B cell (primary cell): ENCODE measurements around the gene AOAH. TPM values are rescaled to one million over a fixed set of nuclear protein-coding genes. Genes with fewer than 3 reads are reported as not detected.

ENCODE experiments used
- ATAC-seq: fragments of 200-7000 bp; cut with Tn5 transposase; one replicate; pipeline ENCODE4 v1.10.0; 2021; ENCODE audit warnings: low read depth, mild to moderate bottlenecking, moderate number of reproducible peaks, moderate library complexity
- CTCF ChIA-PET: fragments of 350-600 bp; sonication (Branson Sonifier 250); formaldehyde crosslinking; loops from one replicate; lab custom pipeline; 2021; ENCODE audit warnings: antibody characterized with exemption, inconsistent platforms; lab: Charles Lee
- POLR2A ChIA-PET: fragments of 350-600 bp; sonication (Branson Sonifier 250); formaldehyde crosslinking; loops from one replicate; lab custom pipeline; 2021; ENCODE audit warnings: antibody characterized with exemption; lab: Charles Lee
- DNase-seq: peaks from one replicate; pipeline ENCODE4 v3.0.0; 2013
- H2AFZ ChIP-seq: 2 replicates; pipeline ENCODE4 v1.6.1; 2012; ENCODE audit warnings: mild to moderate bottlenecking, low read depth, low read length; ENCODE audit not compliant: insufficient read depth, poor library complexity, severe bottlenecking
- H3K27ac ChIP-seq, 2 donors: 1 replicate in 1 of 2; 2 replicates in 1 of 2; pipeline ENCODE4 v1.5.1; 2012 to 2013; ENCODE audit warnings: low read length in 2 of 2, mild to moderate bottlenecking in 2 of 2, moderate library complexity in 1 of 2
- H3K27me3 ChIP-seq, 4 experiments: fragments of 200-600 bp in 1 of 4; sonication (generic) in 1 of 4; replicated peaks in 1 of 4; 1 replicate in 2 of 4; 2 replicates in 2 of 4; pipeline versions ENCODE4 v1.6.1 to v1.7.0; 2013 to 2016; ENCODE audit warnings: low read length in 3 of 4, mild to moderate bottlenecking in 2 of 4, mixed read lengths in 1 of 4, moderate library complexity in 1 of 4; ENCODE audit not compliant: insufficient read depth in 4 of 4, control insufficient read depth in 3 of 4; ENCODE audit errors: control extremely low read depth in 1 of 4
- H3K36me3 ChIP-seq, 2 experiments: replicated peaks in 1 of 2; 1 replicate in 1 of 2; 2 replicates in 1 of 2; pipeline versions ENCODE4 v1.6.1 to v1.7.1; 2013; ENCODE audit warnings: low read length in 1 of 2; ENCODE audit not compliant: insufficient read depth in 2 of 2, control insufficient read depth in 1 of 2; ENCODE audit errors: control extremely low read depth in 1 of 2, extremely low read depth in 1 of 2
- H3K4me1 ChIP-seq, 2 donors: fragments of 200-600 bp in 1 of 2; sonication (generic) in 1 of 2; 1 replicate in 1 of 2; 2 replicates in 1 of 2; pipeline versions ENCODE4 v1.5.1 to v1.6.1; 2013 to 2017; ENCODE audit warnings: low read length in 2 of 2; ENCODE audit not compliant: control insufficient read depth in 2 of 2, insufficient read depth in 2 of 2
- H3K4me2 ChIP-seq: replicated peaks from 2 replicates; pipeline ENCODE3; 2012; ENCODE audit warnings: mild to moderate bottlenecking, low read depth, low read length; ENCODE audit not compliant: poor library complexity, severe bottlenecking
- H3K4me3 ChIP-seq, 5 experiments: fragments of 200-600 bp in 1 of 5; sonication (generic) in 1 of 5; 1 replicate in 3 of 5; 2 replicates in 2 of 5; pipeline versions ENCODE4 v1.5.1 to v1.7.0; 2011 to 2016; ENCODE audit warnings: low read length in 4 of 5, mild to moderate bottlenecking in 4 of 5, low read depth in 2 of 5, control low read depth in 1 of 5, moderate library complexity in 1 of 5; ENCODE audit not compliant: insufficient read depth in 1 of 5; ENCODE audit errors: control extremely low read depth in 1 of 5, extremely low read depth in 1 of 5
- H3K79me2 ChIP-seq: fragments of 200-600 bp; sonication (generic); one replicate; pipeline ENCODE4 v1.6.0; 2016; ENCODE audit warnings: low read length; ENCODE audit not compliant: control insufficient read depth, insufficient read depth
- H3K9ac ChIP-seq: fragments of 200-600 bp; sonication (generic); 2 replicates; pipeline ENCODE4 v1.6.1; 2017; ENCODE audit warnings: mild to moderate bottlenecking, low read length, moderate library complexity
- H3K9me3 ChIP-seq, 3 donors: one replicate each; pipeline versions ENCODE4 v1.6.1 to v1.7.1; 2013; ENCODE audit warnings: low read length in 2 of 3; ENCODE audit not compliant: control insufficient read depth in 2 of 3, insufficient read depth in 1 of 3; ENCODE audit errors: control extremely low read depth in 1 of 3
- H4K20me1 ChIP-seq: 2 replicates; pipeline ENCODE4 v1.6.0; 2012; ENCODE audit warnings: mild to moderate bottlenecking, low read length; ENCODE audit not compliant: insufficient read depth, control insufficient read depth, poor library complexity, severe bottlenecking
- H3K27ac Mint-ChIP-seq: one replicate; pipeline ENCODE4 v1.8.0; 2021; ENCODE audit warnings: mixed read lengths
- H3K27me3 Mint-ChIP-seq: one replicate; pipeline ENCODE4 v1.8.0; 2021; ENCODE audit warnings: mixed read lengths
- H3K4me1 Mint-ChIP-seq: one replicate; pipeline ENCODE4 v1.8.0; 2021; ENCODE audit warnings: mixed read lengths
- H3K4me3 Mint-ChIP-seq: one replicate; pipeline ENCODE4 v1.8.0; 2021; ENCODE audit warnings: mixed read lengths
- H3K9me3 Mint-ChIP-seq: one replicate; pipeline ENCODE4 v1.8.0; 2022; ENCODE audit warnings: mixed read lengths; ENCODE audit not compliant: insufficient read depth
- EZH2 ChIP-seq: IDR thresholded peaks from 2 replicates; pipeline ENCODE4 v1.6.1; 2012; ENCODE audit warnings: borderline replicate concordance, low read depth, mild to moderate bottlenecking, moderate library complexity, low read length; ENCODE audit not compliant: insufficient read depth, poor library complexity, severe bottlenecking
- WGBS: methylation state at CpG from one replicate; pipeline ENCODE4 v1.1.5; 2013; ENCODE audit warnings: missing lambda C conversion rate; ENCODE audit not compliant: insufficient coverage; 5-methylcytosine and 5-hydroxymethylcytosine counted together
- intact Hi-C: fragments of 100-400 bp; cut with micrococcal nuclease; formaldehyde crosslinking; loops from one replicate; pipeline ENCODE4 v1.10.0; 2022
- polyA plus RNA-seq: library from polyadenylated mRNA; depleted of rRNA; stranded (reverse); fragments of >200 nt; gene quantifications from 2 replicates; pipeline ENCODE4 v1.2.3, GENCODE V29; 2012
- total RNA-seq, 2 donors: library from RNA; stranded (reverse); fragments of 120-200 nt in 1 of 2; gene quantifications; 1 replicate in 1 of 2; 2 replicates in 1 of 2; pipeline versions ENCODE4 v1.2.3 to v1.2.4, GENCODE V29; 2013 to 2022
- TF ChIP-seq, protein P1 (sequence below): fragments of 200-600 bp; IDR thresholded peaks from one replicate; pipeline ENCODE4 v1.8.0; 2022; ENCODE audit warnings: antibody characterized with exemption, mild to moderate bottlenecking

The AOAH gene
- total and polyA plus RNA-seq, 2 donors (not counting 1 experiment from before 2014, with no cell fraction given), result 2.6 to 5.0 TPM

DNA sequence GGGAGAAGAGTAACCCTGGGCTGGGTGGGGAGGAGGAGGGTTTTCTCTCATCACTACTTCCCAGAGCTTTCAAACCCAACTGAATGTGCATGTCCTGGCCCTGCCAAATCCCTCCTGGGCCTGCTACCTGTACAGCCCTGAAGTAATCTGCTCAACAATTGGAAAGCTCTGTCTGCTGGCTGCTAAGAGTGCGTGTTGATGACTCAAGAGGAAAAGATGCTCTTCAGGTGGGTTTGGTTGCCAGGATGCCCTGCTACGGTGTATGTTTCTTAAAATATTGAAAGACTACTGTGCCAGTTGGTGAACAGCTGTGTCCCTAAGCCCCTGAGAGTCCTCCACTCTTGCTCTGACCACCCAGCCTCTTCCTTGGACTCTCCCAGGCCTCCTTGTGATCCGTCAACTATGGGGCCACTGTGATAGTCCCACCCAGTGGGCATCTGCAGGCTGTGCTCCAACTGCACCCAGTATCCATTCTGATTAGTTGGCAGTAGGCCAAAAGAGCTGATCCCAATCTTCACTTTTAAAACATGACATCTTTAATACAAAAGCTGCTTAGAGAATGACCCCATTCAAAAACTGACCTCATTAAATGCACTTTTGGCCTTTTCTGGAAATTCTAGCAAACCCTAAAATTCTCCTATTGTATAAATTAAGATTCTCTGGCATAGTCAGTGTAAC, 85.6 kb downstream of the AOAH start:
- H3K27me3 Mint-ChIP-seq, result peaks cover 6% of the 10 kb centered on the region
- Histone ChIP-seq H3K27me3 (no peaks in the 10 kb centered on the region), H3K4me2 (no peak overlapping the region), H3K36me3 (peaks cover 0 to 3% of the 10 kb centered on the region in 2 experiments), H4K20me1 (no peaks in the 10 kb centered on the region), H2AFZ (no peak overlapping the region), H3K27ac (no peak overlapping the region), H3K9me3 (no peaks in the 10 kb centered on the region), H3K4me1 (no peaks in the 10 kb centered on the region), H3K4me3 (no peak overlapping the region), H3K79me2 (no peaks in the 10 kb centered on the region), H3K9ac (no peak overlapping the region)
- TF ChIP-seq, protein P1, sequence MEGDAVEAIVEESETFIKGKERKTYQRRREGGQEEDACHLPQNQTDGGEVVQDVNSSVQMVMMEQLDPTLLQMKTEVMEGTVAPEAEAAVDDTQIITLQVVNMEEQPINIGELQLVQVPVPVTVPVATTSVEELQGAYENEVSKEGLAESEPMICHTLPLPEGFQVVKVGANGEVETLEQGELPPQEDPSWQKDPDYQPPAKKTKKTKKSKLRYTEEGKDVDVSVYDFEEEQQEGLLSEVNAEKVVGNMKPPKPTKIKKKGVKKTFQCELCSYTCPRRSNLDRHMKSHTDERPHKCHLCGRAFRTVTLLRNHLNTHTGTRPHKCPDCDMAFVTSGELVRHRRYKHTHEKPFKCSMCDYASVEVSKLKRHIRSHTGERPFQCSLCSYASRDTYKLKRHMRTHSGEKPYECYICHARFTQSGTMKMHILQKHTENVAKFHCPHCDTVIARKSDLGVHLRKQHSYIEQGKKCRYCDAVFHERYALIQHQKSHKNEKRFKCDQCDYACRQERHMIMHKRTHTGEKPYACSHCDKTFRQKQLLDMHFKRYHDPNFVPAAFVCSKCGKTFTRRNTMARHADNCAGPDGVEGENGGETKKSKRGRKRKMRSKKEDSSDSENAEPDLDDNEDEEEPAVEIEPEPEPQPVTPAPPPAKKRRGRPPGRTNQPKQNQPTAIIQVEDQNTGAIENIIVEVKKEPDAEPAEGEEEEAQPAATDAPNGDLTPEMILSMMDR, result no peak
- no peak for TF ChIP-seq EZH2
- H3K9me3 Mint-ChIP-seq, result no peaks in the 10 kb centered on the region
- WGBS, result 95% methylated on average over 2 of the region's 3 CpGs
- POLR2A ChIA-PET, result interaction anchor here (0.7 kb wide), 1 partner anchor 12 kb away, joined by 3 read pairs; no protein-coding TSS in a partner anchor
- no peak overlapping the region for H3K4me3 Mint-ChIP-seq
- no peak for ATAC-seq
- CTCF ChIA-PET, result no interaction called here
- intact Hi-C loops, result no loop called here
- no peak overlapping the region for H3K27ac Mint-ChIP-seq
- no peak for DNase-seq
- H3K4me1 Mint-ChIP-seq, result peaks cover 4% of the 10 kb centered on the region

- peaks cover 0 to 3% of the 10 kb centered on the region in 2 experiments for H3K36me3 ChIP-seq
- H4K20me1 ChIP-seq, result no peaks in the 10 kb centered on the region
- H3K4me3 ChIP-seq, result no peak overlapping the region
- no peaks in the 10 kb centered on the region for H3K4me1 ChIP-seq
- 95% methylated on average over 4 of the region's 5 CpGs for WGBS
- no peak overlapping the region for H2AFZ ChIP-seq
- H3K9ac ChIP-seq, result no peak overlapping the region
- Mint-ChIP-seq H3K27me3 (peaks cover 6% of the 10 kb centered on the region), H3K4me3 (no peak overlapping the region), H3K9me3 (no peaks in the 10 kb centered on the region), H3K27ac (no peak overlapping the region), H3K4me1 (peaks cover 4% of the 10 kb centered on the region)
- H3K9me3 ChIP-seq, result no peaks in the 10 kb centered on the region
- no peak overlapping the region for H3K27ac ChIP-seq
- TF ChIP-seq, protein P1, result no peak
- TF ChIP-seq EZH2, result no peak
- intact Hi-C loops, result no loop called here
- POLR2A ChIA-PET, result interaction anchor here (0.7 kb wide), 1 partner anchor 11 kb away, joined by 3 read pairs; no protein-coding TSS in a partner anchor
- no peak for ATAC-seq
- H3K79me2 ChIP-seq, result no peaks in the 10 kb centered on the region
- CTCF ChIA-PET, result no interaction called here
- H3K27me3 ChIP-seq, result no peaks in the 10 kb centered on the region
- no peak overlapping the region for H3K4me2 ChIP-seq
- DNase-seq, result no peak
Measured at GRCh38 chr7:36638140-36638539, 86.2 kb downstream of the AOAH start.
